Measurements from ENCODE around the gene KBTBD8.

KBTBD8 gene

GRCh38 chr3:67044295-67044694 is 46.2 kb downstream of the KBTBD8 start:
- DNase-seq, result no peak

GRCh38 chr3:67044955-67045354 is 46.8 kb downstream of the KBTBD8 start:
- DNase-seq, result no peak

- no peak for DNase-seq
These were observed 47.8 kb downstream of the KBTBD8 start for GRCh38 chr3:67045711-67046465.

- no peak for DNase-seq
These were observed 48.9 kb downstream of the KBTBD8 start for GRCh38 chr3:67047051-67047450.

GRCh38 chr3:67048067-67048714 is 50.1 kb downstream of the KBTBD8 start:
- DNase-seq, result no peak

GRCh38 chr3:67048715-67049074 is 50.6 kb downstream of the KBTBD8 start:
- no peak for DNase-seq

GRCh38 chr3:67059443-67059842 is 61.3 kb downstream of the KBTBD8 start:
- no peak for DNase-seq

All from activated gamma-delta T cell treated with Interleukin-2 at 50 U/mL for 16 hours (primary cell).